T-helper 2 cell treated with Interferon-gamma antibody and Interleukin-4, amounts not matched to agents 5 μg/mL and 100 μg/mL, for 36 hours (primary cell): ENCODE measurements around the gene DDB1.
"Not testable (repeated sequence)": the region's sequence is repeated elsewhere in the genome, so short reads cannot be mapped to it uniquely, and the experiment has no call there.

ENCODE experiments used
- DNase-seq: peaks from one replicate; pipeline ENCODE4 v3.0.0; 2021; ENCODE audit warnings: low spot score
- H3K27ac Mint-ChIP-seq: one replicate; pipeline ENCODE4 v1.8.0; 2021; ENCODE audit warnings: mild to moderate bottlenecking, mixed read lengths
- H3K27me3 Mint-ChIP-seq: one replicate; pipeline ENCODE4 v1.8.0; 2021; ENCODE audit warnings: low read depth, mixed read lengths
- H3K36me3 Mint-ChIP-seq: one replicate; pipeline ENCODE4 v1.8.0; 2021; ENCODE audit warnings: low read depth, mixed read lengths
- H3K4me1 Mint-ChIP-seq: one replicate; pipeline ENCODE4 v1.8.0; 2021; ENCODE audit warnings: low read depth, mixed read lengths
- H3K4me3 Mint-ChIP-seq: one replicate; pipeline ENCODE4 v1.8.0; 2022; ENCODE audit warnings: mild to moderate bottlenecking, moderate library complexity, mixed read lengths
- H3K9me3 Mint-ChIP-seq: one replicate; pipeline ENCODE4 v1.8.0; 2021; ENCODE audit warnings: mixed read lengths

The DDB1 gene

DNA sequence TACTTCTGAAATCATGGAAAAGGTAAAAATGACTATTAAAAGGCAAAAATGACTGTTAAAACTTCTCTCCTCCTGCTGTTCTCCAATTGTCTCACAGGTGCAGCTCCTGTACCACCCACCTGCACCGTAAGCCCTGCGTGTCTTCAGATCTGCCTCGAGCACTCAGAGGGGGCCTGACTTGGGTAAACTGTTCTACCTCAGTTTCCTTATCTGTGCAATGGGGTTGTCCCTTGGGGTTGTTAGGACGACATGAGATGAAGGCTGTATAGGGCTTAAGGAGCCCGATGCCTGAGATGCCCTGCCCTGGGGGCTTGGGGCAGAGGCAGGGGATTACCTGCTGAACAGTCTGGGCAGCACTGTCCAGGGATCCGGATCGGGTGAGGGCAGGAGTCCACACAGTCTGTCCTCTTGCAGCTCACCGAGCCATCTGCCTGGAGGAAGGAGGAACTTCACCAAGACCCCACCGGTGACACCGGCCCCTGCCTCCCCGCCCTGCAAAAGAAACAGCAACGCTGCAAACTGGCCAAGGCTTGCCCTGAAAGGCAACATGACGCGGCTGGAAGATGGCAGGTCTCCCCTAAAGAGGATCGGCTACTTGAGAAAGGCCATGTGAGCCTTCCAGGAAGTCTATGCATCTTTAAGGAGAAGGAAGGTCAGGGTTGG lies 64.2 kb downstream of the DDB1 start:
- Mint-ChIP-seq H3K36me3 (no peaks in the 10 kb centered on the region), H3K4me1 (no peaks in the 10 kb centered on the region), H3K4me3 (no peak overlapping the region), H3K27me3 (no peaks in the 10 kb centered on the region), H3K27ac (no peak overlapping the region), H3K9me3 (no peaks in the 10 kb centered on the region)
- DNase-seq = no peak

DNA sequence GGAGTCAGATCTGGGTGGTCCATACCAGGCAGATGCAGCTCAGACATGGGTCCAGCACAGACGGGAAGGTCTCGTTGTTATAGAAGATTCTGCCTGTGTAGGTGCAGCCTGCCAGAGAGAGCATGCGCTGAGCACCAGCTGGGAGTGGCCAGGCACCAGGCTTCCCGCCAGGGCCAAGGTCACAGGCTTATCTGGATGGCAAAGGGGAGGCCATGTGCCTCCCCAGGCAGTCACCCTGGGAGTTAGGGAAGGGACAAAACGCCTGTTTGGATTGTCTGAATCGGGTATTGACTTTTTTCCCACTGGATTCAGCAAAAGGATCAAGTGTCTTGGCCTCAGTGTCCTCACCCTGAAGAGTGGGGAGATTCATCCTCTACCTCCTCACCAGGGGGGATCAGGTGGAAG lies 65.5 kb downstream of the DDB1 start:
- DNase-seq = no peak
- H3K36me3 Mint-ChIP-seq = no peaks in the 10 kb centered on the region
- H3K4me1 Mint-ChIP-seq = no peaks in the 10 kb centered on the region
- H3K27me3 Mint-ChIP-seq = no peaks in the 10 kb centered on the region
- no peaks in the 10 kb centered on the region for H3K9me3 Mint-ChIP-seq
- no peak overlapping the region for H3K4me3 Mint-ChIP-seq
- H3K27ac Mint-ChIP-seq = no peak overlapping the region

DNA sequence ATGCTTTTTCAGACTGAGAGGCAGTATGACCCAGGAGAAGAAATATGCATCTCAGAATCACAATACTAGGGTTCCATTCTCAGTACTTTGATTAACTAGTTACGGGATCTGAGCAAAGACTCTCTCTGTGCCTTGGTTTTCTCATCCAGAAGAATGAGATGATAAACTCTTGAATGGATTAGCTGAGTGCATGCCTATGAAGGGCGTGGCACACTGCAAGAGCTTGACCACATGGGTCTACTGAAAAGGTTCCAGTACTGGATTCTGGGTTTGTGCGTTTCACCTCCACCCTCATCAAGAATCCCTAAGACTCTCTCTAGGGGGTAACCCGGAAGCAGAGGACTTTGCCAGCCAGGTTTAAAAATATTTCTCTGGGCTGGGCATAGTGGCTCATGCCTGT lies 66.3 kb downstream of the DDB1 start:
- Mint-ChIP-seq H3K4me1 (no peaks in the 10 kb centered on the region), H3K27ac (no peak overlapping the region), H3K9me3 (no peaks in the 10 kb centered on the region), H3K27me3 (no peaks in the 10 kb centered on the region), H3K4me3 (no peak overlapping the region), H3K36me3 (no peaks in the 10 kb centered on the region)
- no peak for DNase-seq

DNA sequence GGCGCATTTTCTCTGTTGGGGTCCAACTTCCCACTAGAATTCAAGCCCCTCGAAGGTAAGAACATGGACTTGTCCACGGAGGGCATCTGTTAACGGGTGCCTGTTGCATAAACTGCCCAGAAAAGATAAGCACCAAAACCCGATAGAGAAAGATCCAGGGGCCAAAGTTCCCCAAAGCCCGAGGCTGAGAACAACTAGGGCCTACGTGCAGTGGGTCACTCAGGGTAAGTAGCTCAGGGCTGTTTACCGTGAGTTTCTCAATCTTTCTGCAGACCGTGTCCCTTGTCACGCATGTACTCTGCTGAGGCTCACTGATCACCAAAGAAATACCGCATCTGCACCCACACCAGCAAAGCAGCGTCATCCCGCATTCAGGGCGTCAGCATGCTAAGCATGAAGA lies 67.5 kb downstream of the DDB1 start:
- H3K27me3 Mint-ChIP-seq = no peaks in the 10 kb centered on the region
- no peaks in the 10 kb centered on the region for H3K4me1 Mint-ChIP-seq
- no peak for DNase-seq

DNA sequence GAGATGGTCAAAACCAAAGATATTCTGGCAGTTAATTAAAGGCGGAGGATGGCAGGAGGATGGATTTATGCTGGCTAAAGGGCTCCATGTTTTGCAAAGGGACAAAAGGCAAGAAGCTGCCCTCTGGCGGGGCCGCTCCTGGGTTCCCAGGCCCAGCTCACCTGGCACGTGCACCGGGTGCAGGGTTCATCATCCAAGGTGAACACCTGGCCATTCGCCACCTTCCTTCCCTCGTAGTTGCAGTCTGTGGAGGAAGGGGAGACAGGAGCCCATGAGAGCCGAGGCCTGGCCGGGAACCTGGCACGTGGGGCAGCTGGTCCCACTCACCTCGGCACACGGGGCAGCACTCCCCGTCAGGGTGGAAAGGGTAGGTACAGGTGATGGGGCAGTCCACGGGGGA lies 68.1 kb downstream of the DDB1 start:
- H3K9me3 Mint-ChIP-seq = no peaks in the 10 kb centered on the region
- H3K36me3 Mint-ChIP-seq = no peaks in the 10 kb centered on the region
- no peak overlapping the region for H3K27ac Mint-ChIP-seq
- H3K4me1 Mint-ChIP-seq = no peaks in the 10 kb centered on the region
- H3K4me3 Mint-ChIP-seq = no peak overlapping the region
- H3K27me3 Mint-ChIP-seq = no peaks in the 10 kb centered on the region
- no peak for DNase-seq

More for the DNA sequence above, 67.5 kb downstream of the DDB1 start:
- Mint-ChIP-seq H3K4me3 (no peak overlapping the region), H3K9me3 (no peaks in the 10 kb centered on the region), H3K36me3 (no peaks in the 10 kb centered on the region), H3K27ac (no peak overlapping the region)

DNA sequence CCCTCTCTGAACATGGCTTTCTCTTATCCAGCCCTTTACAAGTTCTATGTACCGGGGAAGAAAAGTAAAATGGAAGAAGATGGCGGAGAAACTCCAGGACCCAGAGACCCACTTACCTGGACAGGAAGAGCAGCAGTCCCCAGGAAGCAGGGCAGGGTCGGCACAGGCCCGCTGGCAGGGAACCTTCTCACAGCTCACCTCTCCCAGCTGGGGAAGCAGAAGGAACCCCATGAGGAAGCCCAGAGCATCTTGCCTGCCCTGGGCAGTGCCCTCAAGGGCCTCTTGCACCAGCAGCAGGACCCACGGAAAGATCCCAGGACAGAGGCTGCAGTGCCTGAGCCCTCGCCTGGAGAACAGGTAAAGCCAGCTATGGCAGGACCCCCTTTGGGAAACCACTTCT lies 68.5 kb downstream of the DDB1 start:
- no peaks in the 10 kb centered on the region for H3K27me3 Mint-ChIP-seq
- H3K4me3 Mint-ChIP-seq = no peak overlapping the region

DNA sequence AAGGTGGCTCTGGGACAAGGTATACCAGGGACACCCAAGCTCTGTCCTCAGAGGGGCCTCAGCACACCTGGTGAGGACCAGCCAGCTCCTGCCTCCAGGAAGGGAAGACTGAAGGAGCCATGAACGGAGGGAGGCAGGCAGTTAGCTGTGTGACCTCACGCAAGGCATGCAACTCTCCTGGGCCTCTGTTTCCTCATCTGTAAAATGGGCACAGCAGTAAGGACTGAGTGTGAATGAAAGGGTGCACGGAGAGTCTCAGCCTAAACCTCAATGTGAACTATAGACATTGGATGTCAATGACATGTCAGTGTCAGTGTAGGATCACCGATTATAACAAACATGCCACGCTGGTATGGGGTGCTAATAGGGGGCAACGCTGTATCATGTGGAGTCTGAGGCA lies 73.5 kb downstream of the DDB1 start:
- Mint-ChIP-seq H3K4me1 (no peaks in the 10 kb centered on the region), H3K9me3 (no peaks in the 10 kb centered on the region), H3K27me3 (no peaks in the 10 kb centered on the region), H3K4me3 (no peak overlapping the region), H3K27ac (no peak overlapping the region), H3K36me3 (no peaks in the 10 kb centered on the region)
- no peak for DNase-seq

More for the DNA sequence above, 68.5 kb downstream of the DDB1 start:
- H3K9me3 Mint-ChIP-seq = no peaks in the 10 kb centered on the region
- H3K36me3 Mint-ChIP-seq = no peaks in the 10 kb centered on the region
- H3K27ac Mint-ChIP-seq = no peak overlapping the region
- H3K4me1 Mint-ChIP-seq = no peaks in the 10 kb centered on the region
- no peak for DNase-seq

DNA sequence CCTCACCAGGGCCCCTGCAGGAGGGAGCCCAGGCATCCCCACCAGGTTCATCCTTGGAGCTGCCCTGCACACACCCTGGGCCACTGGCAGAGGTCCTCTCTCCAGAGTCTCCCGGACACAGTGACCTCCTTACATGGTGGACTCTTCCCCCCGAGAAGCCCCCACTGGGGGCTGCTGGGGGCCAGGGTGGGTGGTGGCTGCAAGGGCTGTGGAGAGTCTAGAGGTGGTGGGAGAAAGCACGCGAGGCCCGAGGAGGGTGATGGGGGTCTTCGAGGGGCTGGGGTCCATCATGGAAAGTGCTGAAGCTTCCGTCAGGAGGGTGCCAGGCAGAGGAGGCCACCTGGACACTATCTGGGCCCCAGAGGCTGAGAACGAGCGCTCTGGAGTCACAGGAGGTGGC lies 74.4 kb downstream of the DDB1 start:
- Mint-ChIP-seq H3K27me3 (no peaks in the 10 kb centered on the region), H3K9me3 (no peaks in the 10 kb centered on the region), H3K4me3 (no peak overlapping the region), H3K27ac (no peak overlapping the region), H3K36me3 (no peaks in the 10 kb centered on the region), H3K4me1 (no peaks in the 10 kb centered on the region)
- DNase-seq = no peak

DNA sequence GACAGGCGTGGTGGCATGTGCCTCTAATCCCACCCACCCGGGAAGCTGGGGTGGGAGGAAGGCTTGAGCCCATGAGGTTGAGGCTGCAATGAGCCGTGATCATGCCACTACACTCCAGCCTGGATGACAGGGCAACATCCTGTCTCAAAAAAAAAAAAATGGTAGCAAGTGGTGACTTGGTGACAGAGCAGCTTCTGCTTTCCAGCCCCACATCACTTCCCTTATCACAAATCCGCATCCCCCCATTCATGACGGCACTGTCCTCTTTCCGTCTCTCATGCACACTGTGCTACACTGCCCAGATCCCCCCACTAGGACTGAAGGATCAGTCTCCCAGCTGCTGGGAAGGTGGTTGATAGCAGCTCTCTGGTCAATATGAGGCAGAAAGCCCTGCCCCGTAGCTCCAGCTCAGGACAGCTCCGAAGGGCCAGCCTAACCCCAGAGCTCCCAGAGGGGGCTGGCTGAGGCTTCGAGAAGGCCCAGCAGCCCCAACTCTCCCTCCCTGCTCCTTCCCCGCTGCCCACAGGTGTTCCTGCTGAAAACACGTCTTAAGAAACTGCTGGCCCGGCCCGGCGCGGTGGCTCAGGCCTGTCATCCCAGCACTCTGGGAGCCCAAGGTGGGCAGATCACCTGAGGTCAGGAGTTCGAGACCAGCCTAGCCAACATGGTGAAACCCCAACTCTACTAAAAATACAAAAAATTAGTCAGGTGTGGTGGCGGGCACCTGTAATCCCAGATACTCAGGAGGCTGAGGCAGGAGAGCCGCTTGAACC lies 76.0 kb downstream of the DDB1 start:
- no peaks in the 10 kb centered on the region for H3K27me3 Mint-ChIP-seq
- no peaks in the 10 kb centered on the region for H3K4me1 Mint-ChIP-seq
- no peak overlapping the region for H3K27ac Mint-ChIP-seq
- DNase-seq = no peak
- no peaks in the 10 kb centered on the region for H3K9me3 Mint-ChIP-seq
- H3K4me3 Mint-ChIP-seq = no peak overlapping the region
- no peaks in the 10 kb centered on the region for H3K36me3 Mint-ChIP-seq

DNA sequence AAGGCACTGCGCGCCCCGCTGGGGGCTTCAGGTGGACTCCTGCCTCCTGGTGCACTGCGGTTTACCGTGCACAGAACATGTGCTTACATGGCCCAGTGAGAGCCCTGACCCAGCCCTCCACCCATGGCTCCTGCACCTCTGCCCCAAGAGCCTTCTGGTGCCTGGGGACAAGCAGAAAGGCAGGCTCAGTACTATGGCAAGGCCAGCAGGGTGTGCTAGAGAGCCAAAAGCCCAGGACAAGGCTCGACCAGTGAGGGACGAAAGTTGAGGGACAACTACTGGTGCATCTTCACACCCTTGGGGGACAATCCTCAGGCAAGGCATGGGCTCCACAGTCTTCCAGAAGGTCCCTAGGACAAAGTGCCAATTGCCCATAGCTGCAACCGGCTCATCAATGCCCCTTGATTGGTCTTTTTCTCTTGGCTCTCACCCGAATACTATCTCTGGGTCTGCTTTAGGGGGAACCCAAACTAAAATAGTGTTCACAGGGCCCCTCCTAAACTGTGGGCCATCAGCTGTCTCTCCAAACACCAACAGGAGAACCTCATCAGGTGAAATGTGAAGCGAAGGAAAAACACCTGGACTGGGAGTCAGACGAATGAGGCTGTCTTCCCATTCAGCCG lies 78.4 kb downstream of the DDB1 start:
- no peak overlapping the region for H3K4me3 Mint-ChIP-seq
- H3K27me3 Mint-ChIP-seq = no peaks in the 10 kb centered on the region
- peak; percentile 46 for DNase-seq
- no peak overlapping the region for H3K27ac Mint-ChIP-seq
- no peaks in the 10 kb centered on the region for H3K36me3 Mint-ChIP-seq
- no peaks in the 10 kb centered on the region for H3K4me1 Mint-ChIP-seq
- no peaks in the 10 kb centered on the region for H3K9me3 Mint-ChIP-seq

DNA sequence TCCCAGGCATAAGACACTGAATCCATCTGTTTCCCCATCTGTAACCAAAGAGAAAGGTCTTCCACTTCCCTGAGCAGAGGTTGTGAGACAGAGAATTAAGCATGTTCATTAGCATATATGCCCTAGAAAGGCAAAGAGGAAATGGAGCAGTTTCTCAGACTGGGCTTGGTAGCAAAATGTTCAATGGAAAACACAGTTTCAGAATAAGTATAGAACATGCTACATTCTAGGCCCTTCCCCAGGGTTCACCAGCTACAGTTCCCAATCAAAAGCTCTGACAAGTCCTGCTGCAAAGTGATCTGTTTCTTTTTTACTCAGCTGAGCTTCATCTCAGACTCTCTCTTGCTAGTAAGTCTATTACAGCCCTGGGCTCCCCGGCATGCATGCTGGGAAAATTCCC lies 80.6 kb downstream of the DDB1 start:
- not testable (repeated sequence) for DNase-seq, H3K9me3 Mint-ChIP-seq, H3K27ac Mint-ChIP-seq, H3K4me1 Mint-ChIP-seq, H3K36me3 Mint-ChIP-seq, H3K4me3 Mint-ChIP-seq, H3K27me3 Mint-ChIP-seq

DNA sequence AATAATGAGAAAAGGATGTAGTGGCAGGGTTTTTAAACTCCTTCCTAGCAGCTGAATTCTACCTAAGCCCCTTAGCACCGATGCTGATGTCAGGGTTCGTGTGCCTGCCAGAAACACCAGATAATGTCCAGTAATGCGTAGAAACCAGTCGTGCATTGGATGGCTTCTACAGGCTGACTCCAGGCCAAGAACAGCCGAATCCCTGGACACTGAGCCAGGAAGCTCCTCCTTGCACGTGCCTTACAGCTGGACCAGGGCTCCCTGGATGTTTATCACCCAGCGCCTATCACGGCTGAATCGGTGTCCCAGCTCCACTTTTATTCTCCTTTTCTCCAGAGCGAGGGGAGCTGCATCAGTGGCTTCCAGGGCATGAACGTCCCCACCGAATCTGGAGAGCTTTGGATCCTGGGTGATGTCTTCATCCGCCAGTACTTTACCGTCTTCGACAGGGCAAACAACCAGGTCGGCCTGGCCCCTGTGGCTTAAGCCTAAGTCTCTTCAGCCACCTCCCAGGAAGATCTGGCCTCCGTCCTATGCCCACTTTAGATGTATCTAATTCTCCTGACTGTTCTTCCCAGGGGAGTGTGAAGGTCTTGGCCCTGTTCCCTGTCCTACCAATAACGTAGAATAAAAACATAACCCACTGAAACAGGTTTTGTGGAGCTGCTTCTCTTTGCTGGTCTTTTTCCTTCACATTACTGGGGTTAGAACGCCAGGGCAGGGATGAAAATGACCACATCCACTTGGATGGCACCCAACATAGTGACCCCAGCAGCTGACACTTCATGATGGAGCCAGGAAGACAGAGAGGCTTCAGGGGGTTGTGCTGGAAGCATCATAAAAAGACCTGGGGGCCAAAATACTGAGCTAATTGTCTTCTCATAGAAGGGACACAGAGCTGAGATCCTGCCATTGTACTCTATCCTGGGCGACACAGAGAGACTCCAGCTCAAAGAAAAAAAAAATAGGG lies 81.8 kb downstream of the DDB1 start:
- not testable (repeated sequence) for H3K27ac Mint-ChIP-seq, H3K36me3 Mint-ChIP-seq, H3K4me3 Mint-ChIP-seq, H3K9me3 Mint-ChIP-seq, DNase-seq, H3K4me1 Mint-ChIP-seq, H3K27me3 Mint-ChIP-seq
